AG04450 (cell line): ENCODE data around the gene NUB1. TPM values are rescaled to one million over a fixed set of nuclear protein-coding genes. Genes with fewer than 3 reads are reported as not detected.

Experiments
- CTCF ChIA-PET: fragments of 300-600, 350-600 bp; formaldehyde crosslinking; extraction: SDS; loops from one replicate; lab custom pipeline; 2022; ENCODE audit warnings: antibody characterized with exemption, inconsistent platforms; lab: Charles Lee
- POLR2A ChIA-PET: fragments of 350-600 bp; formaldehyde crosslinking; extraction: SDS; loops from one replicate; lab custom pipeline; 2021; ENCODE audit warnings: antibody characterized with exemption, inconsistent platforms; lab: Yijun Ruan, JAX
- DNase-seq: peaks from one replicate; pipeline ENCODE4 v3.0.0-alpha.2; 2011; ENCODE audit warnings: low read depth, low spot score
- H3K27ac ChIP-seq: one replicate; pipeline ENCODE4 v1.5.1; 2012; ENCODE audit warnings: low read depth, low read length, control low read depth
- H3K27me3 ChIP-seq: one replicate; pipeline ENCODE4 v1.6.0; 2012; ENCODE audit warnings: low read length; ENCODE audit not compliant: control insufficient read depth, insufficient read depth
- H3K4me3 ChIP-seq: 2 replicates; pipeline ENCODE4 v1.5.1; 2011; ENCODE audit warnings: mild to moderate bottlenecking, low read depth, low read length, control low read depth
- H3K9me3 ChIP-seq: 2 replicates; pipeline ENCODE4 v1.5.1; 2012; ENCODE audit warnings: low read length; ENCODE audit not compliant: control insufficient read depth, insufficient read depth
- CTCF ChIP-seq: IDR thresholded peaks from 2 replicates; pipeline ENCODE4 v1.5.1; 2011; ENCODE audit warnings: low read depth, low read length, control low read depth, inconsistent platforms
- polyA plus RNA-seq: library from polyadenylated mRNA; depleted of rRNA; stranded (reverse); fragments of >200 nt; gene quantifications from 2 replicates; pipeline ENCODE4 v1.2.3, GENCODE V29; 2011

The NUB1 gene
- polyA plus RNA-seq, 1 experiment: 64.1 TPM

GRCh38 chr7:151384352-151384697 is 42.7 kb downstream of the NUB1 start:
- Histone ChIP-seq H3K27ac (no peak overlapping the region), H3K9me3 (no peaks in the 10 kb centered on the region; the same call in 1 of the 2 replicates), H3K4me3 (no peak overlapping the region), H3K27me3 (peaks cover 60% of the 10 kb centered on the region)
- no peak for DNase-seq
- ChIA-PET CTCF (interaction anchor here (2.0 kb wide), 1 partner anchor 16 kb away, joined by 7 read pairs; no protein-coding TSS in a partner anchor), POLR2A (no interaction called here)
- no peak for TF ChIP-seq CTCF

- Histone ChIP-seq H3K27ac (no peak overlapping the region), H3K9me3 (no peaks in the 10 kb centered on the region; the same call in 1 of the 2 replicates), H3K27me3 (peaks cover 66% of the 10 kb centered on the region), H3K4me3 (no peak overlapping the region)
- CTCF ChIA-PET: interaction anchor here (2.0 kb wide), 1 partner anchor 16 kb away, joined by 7 read pairs; no protein-coding TSS in a partner anchor
- no peak for TF ChIP-seq CTCF
- DNase-seq: no peak
- POLR2A ChIA-PET: no interaction called here
Observed at GRCh38 chr7:151384776-151385625, 43.4 kb downstream of the NUB1 start.

GRCh38 chr7:151385626-151386300 is 44.2 kb downstream of the NUB1 start:
- TF ChIP-seq CTCF: no peak
- ChIA-PET POLR2A (no interaction called here), CTCF (no interaction called here)
- Histone ChIP-seq H3K9me3 (no peaks in the 10 kb centered on the region; the same call in 1 of the 2 replicates), H3K27ac (no peak overlapping the region), H3K4me3 (no peak overlapping the region), H3K27me3 (peaks cover 66% of the 10 kb centered on the region)
- no peak for DNase-seq

GRCh38 chr7:151386301-151387160 is 44.9 kb downstream of the NUB1 start:
- no peak for TF ChIP-seq CTCF
- Histone ChIP-seq H3K4me3 (no peak overlapping the region), H3K27me3 (peaks cover 66% of the 10 kb centered on the region), H3K27ac (no peak overlapping the region), H3K9me3 (no peaks in the 10 kb centered on the region; the same call in 1 of the 2 replicates)
- ChIA-PET POLR2A (no interaction called here), CTCF (no interaction called here)
- DNase-seq: no peak
